ENCODE measurements around the gene GRIK1. TPM values are rescaled to one million over a fixed set of nuclear protein-coding genes. Genes with fewer than 3 reads are reported as not detected.

The GRIK1 gene
- total RNA-seq, 1 experiment from 2014 or later = 0.09 TPM

GRCh38 chr21:29818383-29818921 is 121.3 kb downstream of the GRIK1 start (continued):
- TF ChIP-seq AFF4 (CRISPR knock-in tag; IDR thresholded peaks at IDR 0.05; ENCODE audit: borderline replicate concordance) = no peak
- TF ChIP-seq FOXK1 (CRISPR knock-in tag; IDR thresholded peaks at IDR 0.05) = no peak
- no peak for TF ChIP-seq USF1 (CRISPR knock-in tag; IDR thresholded peaks at IDR 0.05)
- no peak for TF ChIP-seq ATF2 (CRISPR knock-in tag; IDR thresholded peaks at IDR 0.05; ENCODE audit: borderline replicate concordance, low read depth)
- TF ChIP-seq SP1 (CRISPR knock-in tag; conservative IDR thresholded peaks at IDR 0.05) = no peak
- no peak for TF ChIP-seq GTF2I (CRISPR knock-in tag; conservative IDR thresholded peaks at IDR 0.05)
- TF ChIP-seq IRF2 (CRISPR knock-in tag; IDR thresholded peaks at IDR 0.05; ENCODE audit: borderline replicate concordance, low read depth) = no peak
- TF ChIP-seq NR3C1 (CRISPR knock-in tag; conservative IDR thresholded peaks at IDR 0.05; ENCODE audit: low read depth) = no peak
- no peak for TF ChIP-seq MXD4 (CRISPR knock-in tag; IDR thresholded peaks at IDR 0.05; ENCODE audit: borderline replicate concordance)
- no peak for TF ChIP-seq CDX4 (CRISPR knock-in tag; IDR thresholded peaks at IDR 0.05; ENCODE audit: borderline replicate concordance)
- no peak for TF ChIP-seq ZNF121 (CRISPR knock-in tag; IDR thresholded peaks at IDR 0.05)

DNA sequence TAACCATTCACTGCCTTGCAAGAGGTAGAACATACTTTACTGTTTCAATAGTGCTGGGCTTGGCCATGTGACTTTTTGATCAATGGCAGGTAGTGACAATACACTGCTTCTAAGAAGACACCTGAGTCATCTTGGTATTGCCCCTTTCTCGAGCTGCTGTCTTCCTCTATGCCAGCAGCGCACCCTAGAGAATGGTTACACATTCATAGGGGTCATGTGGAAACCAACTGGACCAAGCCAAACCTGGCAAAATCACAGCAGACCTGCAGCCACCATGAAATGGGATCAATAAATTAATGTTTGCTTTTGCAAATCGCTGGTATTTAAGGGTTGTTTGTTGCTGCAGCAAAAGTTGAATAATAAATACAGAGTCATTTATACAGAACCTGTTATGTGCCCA is 122.3 kb downstream of the GRIK1 start:
- ChIA-PET CTCF (no interaction called here), POLR2A (no interaction called here)
- no peaks in the 10 kb centered on the region for H3K9me3 Mint-ChIP-seq
- H3K4me3 Mint-ChIP-seq = no peak overlapping the region
- DNase-seq (ENCODE audit: low spot score) = no peak
- H3K36me3 Mint-ChIP-seq = no peaks in the 10 kb centered on the region
- H3K27ac Mint-ChIP-seq = no peak overlapping the region
- H3K27me3 Mint-ChIP-seq (ENCODE audit: low read depth) = no peaks in the 10 kb centered on the region
- peaks cover 27% of the 10 kb centered on the region for H3K4me1 Mint-ChIP-seq
- TF ChIP-seq HMGA2 (CRISPR knock-in tag; IDR thresholded peaks at IDR 0.05) (no peak), GRHL2 (CRISPR knock-in tag; IDR thresholded peaks at IDR 0.05; ENCODE audit: insufficient replicate concordance, severe bottlenecking) (no peak), ATF3 (CRISPR knock-in tag; conservative IDR thresholded peaks at IDR 0.05) (no peak), ZNF121 (CRISPR knock-in tag; IDR thresholded peaks at IDR 0.05) (no peak), FOXP1 (CRISPR knock-in tag; IDR thresholded peaks at IDR 0.05; ENCODE audit: borderline replicate concordance) (no peak), SMAD3 (CRISPR knock-in tag; IDR thresholded peaks at IDR 0.05; ENCODE audit: borderline replicate concordance) (no peak), ETV6 (CRISPR knock-in tag; IDR thresholded peaks at IDR 0.05) (no peak), SMAD4 (CRISPR knock-in tag; IDR thresholded peaks at IDR 0.05) (no peak), USF1 (CRISPR knock-in tag; IDR thresholded peaks at IDR 0.05) (no peak), NFYB (CRISPR knock-in tag; conservative IDR thresholded peaks at IDR 0.05; ENCODE audit: low read depth) (no peak), CREB1 (CRISPR knock-in tag; IDR thresholded peaks at IDR 0.05) (no peak)
- ATAC-seq = peak; percentile 41
